HepG2 (cell line): ENCODE measurements around the gene THADA. TPM values are rescaled to one million over a fixed set of nuclear protein-coding genes. Genes with fewer than 3 reads are reported as not detected.

ENCODE experiments used
- ATAC-seq: fragments of 200-7000 bp; cut with Tn5 transposase; 3 replicates; pipeline ENCODE4 v1.9.1; 2020; ENCODE audit warnings: mild to moderate bottlenecking, moderate library complexity
- BruUV-seq: library from RNA; stranded (reverse); fragments of 400-500 nt; replicated peaks from 2 replicates; lab custom pipeline; 2021; lab: Mats Ljungman, UMichigan
- CTCF ChIA-PET: fragments of 300-600 bp; formaldehyde crosslinking; extraction: SDS; loops from one replicate; lab custom pipeline; 2021; ENCODE audit warnings: low total read pairs, inconsistent platforms, low intra/inter-chr PET ratio; lab: Yijun Ruan, JAX
- POLR2A ChIA-PET: fragments of 350-600 bp; sonication (Branson Sonifier 250); formaldehyde crosslinking; loops from one replicate; lab custom pipeline; 2020; ENCODE audit warnings: antibody characterized with exemption, inconsistent platforms; lab: Yijun Ruan, JAX
- DNase-seq: peaks from one replicate; pipeline ENCODE4 v3.0.0-alpha.2; 2015; ENCODE audit warnings: low spot score
- FAIRE-seq: peaks from 3 replicates; lab custom pipeline; 2011; peaks lifted over from hg19 to GRCh38; lab: Jason Lieb, UNC
- H2AFZ ChIP-seq: one replicate; pipeline ENCODE4 v1.6.1; 2011; ENCODE audit warnings: low read length, inconsistent platforms
- H3K27ac ChIP-seq: fragments of 300-600 bp; 3 replicates; pipeline ENCODE4 v1.8.0; 2011; ENCODE audit warnings: mixed run types, mild to moderate bottlenecking, mixed read lengths, low read length, inconsistent platforms; ENCODE audit not compliant: insufficient read depth; ENCODE audit errors: extremely low read length
- H3K27me3 ChIP-seq, 2 experiments: fragments of 200-600 bp in 1 of 2; 2 replicates in 1 of 2; 3 replicates in 1 of 2; pipeline versions ENCODE4 v1.6.0 to v1.8.0; 2011; ENCODE audit warnings: low read length in 2 of 2, mild to moderate bottlenecking in 2 of 2, moderate library complexity in 2 of 2, inconsistent platforms in 1 of 2; ENCODE audit not compliant: insufficient read depth in 2 of 2, control insufficient read depth in 1 of 2
- H3K36me3 ChIP-seq, 2 experiments: fragments of 200-600 bp in 1 of 2; replicated peaks in 1 of 2; 2 replicates in 1 of 2; 3 replicates in 1 of 2; pipeline versions ENCODE4 v1.5.1 to v1.8.0; 2011; ENCODE audit warnings: low read length in 2 of 2, inconsistent platforms in 1 of 2; ENCODE audit not compliant: insufficient read depth in 2 of 2, control insufficient read depth in 1 of 2
- H3K4me1 ChIP-seq: 2 replicates; pipeline ENCODE4 v1.5.1; 2012; ENCODE audit warnings: low read length, inconsistent platforms; ENCODE audit not compliant: insufficient read depth
- H3K4me2 ChIP-seq: 2 replicates; pipeline ENCODE4 v1.6.0; 2011; ENCODE audit warnings: low read depth, low read length, inconsistent platforms
- H3K4me3 ChIP-seq, 3 experiments: fragments of 200-600 bp in 1 of 3; sonication (generic), shearing (Covaris generic) in 1 of 3; replicated peaks in 1 of 3; 2 replicates each; pipeline ENCODE4 v1.5.1; 2011 to 2016; ENCODE audit warnings: low read length in 3 of 3, inconsistent platforms in 2 of 3, low read depth in 2 of 3, mild to moderate bottlenecking in 2 of 3, control low read depth in 1 of 3, mixed read lengths in 1 of 3; ENCODE audit not compliant: insufficient read depth in 1 of 3
- H3K79me2 ChIP-seq: one replicate; pipeline ENCODE4 v1.6.1; 2011; ENCODE audit warnings: low read length, inconsistent platforms; ENCODE audit not compliant: insufficient read depth
- H3K9ac ChIP-seq: 2 replicates; pipeline ENCODE4 v1.6.0; 2011; ENCODE audit warnings: mild to moderate bottlenecking, low read depth, low read length, inconsistent platforms; ENCODE audit not compliant: insufficient read depth
- H3K9me3 ChIP-seq: 2 replicates; pipeline ENCODE4 v1.5.1; 2012; ENCODE audit warnings: mild to moderate bottlenecking, low read length
- H4K20me1 ChIP-seq: 2 replicates; pipeline ENCODE4 v1.6.0; 2011; ENCODE audit warnings: inconsistent platforms, mild to moderate bottlenecking, low read length, moderate library complexity; ENCODE audit not compliant: insufficient read depth
- CENPX ChIP-seq: sonication (generic); formaldehyde crosslinking; IDR thresholded peaks from 2 replicates; pipeline ENCODE4 v1.9.0; 2021; ENCODE audit warnings: mild to moderate bottlenecking, missing genetic modification reagents, moderate library complexity
- FOXA3 ChIP-seq: IDR thresholded peaks from 2 replicates; pipeline ENCODE4 v1.6.1; 2016; ENCODE audit warnings: missing genetic modification reagents, missing compliant biosample characterization
- GATA4 ChIP-seq: sonication (generic); IDR thresholded peaks from 2 replicates; pipeline ENCODE4 v1.6.1; 2016; ENCODE audit warnings: antibody characterized with exemption, low read depth, borderline replicate concordance
- HHEX ChIP-seq: IDR thresholded peaks from 2 replicates; pipeline ENCODE4 v1.6.1; 2016; ENCODE audit warnings: control low read depth
- HIVEP1 ChIP-seq: sonication (generic); formaldehyde crosslinking; IDR thresholded peaks from 2 replicates; pipeline ENCODE4 v1.4.0; 2020; ENCODE audit warnings: mild to moderate bottlenecking, missing genetic modification reagents
- NAIF1 ChIP-seq: sonication (generic); formaldehyde crosslinking; IDR thresholded peaks from 2 replicates; pipeline ENCODE4 v1.5.0; 2020; ENCODE audit warnings: mild to moderate bottlenecking, missing genetic modification reagents, borderline replicate concordance
- NCOA2 ChIP-seq: sonication (generic); formaldehyde crosslinking; IDR thresholded peaks from 2 replicates; pipeline ENCODE4 v1.8.0; 2022; ENCODE audit warnings: inconsistent platforms
- PHF20 ChIP-seq: sonication (generic); formaldehyde crosslinking; IDR thresholded peaks from 2 replicates; pipeline ENCODE4 v1.5.0; 2020; ENCODE audit warnings: mild to moderate bottlenecking, missing genetic modification reagents
- RBAK ChIP-seq: sonication (generic); formaldehyde crosslinking; IDR thresholded peaks from 2 replicates; pipeline ENCODE4 v1.5.1; 2020; ENCODE audit warnings: mild to moderate bottlenecking, missing genetic modification reagents
- SOX13 ChIP-seq, 3 experiments: fragments of 450-650 bp in 1 of 3; sonication (generic) in 1 of 3; formaldehyde crosslinking in 1 of 3; IDR thresholded peaks in 2 of 3; conservative IDR thresholded peaks in 1 of 3; 2 replicates each; pipeline versions ENCODE4 v1.5.0 to v1.6.1; 2016 to 2020; ENCODE audit warnings: antibody characterized with exemption in 1 of 3, mild to moderate bottlenecking in 1 of 3, missing compliant biosample characterization in 1 of 3, missing genetic modification reagents in 1 of 3, moderate library complexity in 1 of 3
- SOX6 ChIP-seq, 2 experiments: fragments of 450-650 bp in 1 of 2; sonication (generic) in 1 of 2; formaldehyde crosslinking in 1 of 2; IDR thresholded peaks; 2 replicates each; pipeline versions ENCODE4 v1.4.0 to v1.6.1; 2017 to 2020; ENCODE audit warnings: antibody characterized with exemption in 1 of 2, mild to moderate bottlenecking in 1 of 2, missing genetic modification reagents in 1 of 2
- ZNF282 ChIP-seq: fragments of 450-650 bp; IDR thresholded peaks from 2 replicates; pipeline ENCODE4 v1.6.1; 2018; ENCODE audit not compliant: partially characterized antibody
- WGBS: methylation state at CpG from one replicate; pipeline ENCODE4 v1.1.6; 2017; ENCODE audit warnings: low lambda C conversion rate; 5-methylcytosine and 5-hydroxymethylcytosine counted together
- in situ Hi-C: cut with HindIII; loops from 2 replicates; pipeline ENCODE4 v1.10.0; 2017; ENCODE audit warnings: low pct_unique_long_range_greater_than_20kb; ENCODE audit not compliant: extremely low pct_ligation_motif_present
- intact Hi-C: fragments of 100-400 bp; cut with micrococcal nuclease; formaldehyde crosslinking; loops from one replicate; pipeline ENCODE4 v1.10.0; 2022; ENCODE audit not compliant: unreplicated experiment
- polyA plus RNA-seq, 8 experiments: library from polyadenylated mRNA; depleted of rRNA in 3 of 8; stranded (reverse) in 7 of 8; unstranded in 1 of 8; fragments of >200 nt; fragmentation: Illumina TruSeq in 4 of 8; extraction: Trizol in 4 of 8; gene quantifications; 2 replicates each; pipeline versions ENCODE4 v1.2.1 to v1.2.3, GENCODE V29; 2011 to 2016; ENCODE audit warnings: low read depth in 4 of 8, missing spikeins in 1 of 8, mixed read lengths in 1 of 8; ENCODE audit not compliant: insufficient read depth in 1 of 8
- total RNA-seq, 5 experiments: library from RNA; depleted of rRNA; stranded (reverse); fragments of >200 nt; fragmentation: Illumina TruSeq; extraction: Trizol; gene quantifications; 2 replicates each; pipeline ENCODE4 v1.2.3, GENCODE V29; 2016; ENCODE audit warnings: low read depth in 1 of 5
- TF ChIP-seq, protein P1 (sequence below): sonication (generic); formaldehyde crosslinking; IDR thresholded peaks from 2 replicates; pipeline ENCODE4 v1.4.0; 2020; ENCODE audit warnings: missing genetic modification reagents, borderline replicate concordance
- TF ChIP-seq, protein P2 (sequence below): sonication (generic); formaldehyde crosslinking; IDR thresholded peaks from 2 replicates; pipeline ENCODE4 v1.5.1; 2020; ENCODE audit warnings: missing genetic modification reagents, mild to moderate bottlenecking, borderline replicate concordance

THADA gene
- total and polyA plus RNA-seq, 2 of the 13 experiments (the other 11 are each of a cell fraction or from before 2014, with no cell fraction given) = 12.7 to 21.7 TPM

DNA sequence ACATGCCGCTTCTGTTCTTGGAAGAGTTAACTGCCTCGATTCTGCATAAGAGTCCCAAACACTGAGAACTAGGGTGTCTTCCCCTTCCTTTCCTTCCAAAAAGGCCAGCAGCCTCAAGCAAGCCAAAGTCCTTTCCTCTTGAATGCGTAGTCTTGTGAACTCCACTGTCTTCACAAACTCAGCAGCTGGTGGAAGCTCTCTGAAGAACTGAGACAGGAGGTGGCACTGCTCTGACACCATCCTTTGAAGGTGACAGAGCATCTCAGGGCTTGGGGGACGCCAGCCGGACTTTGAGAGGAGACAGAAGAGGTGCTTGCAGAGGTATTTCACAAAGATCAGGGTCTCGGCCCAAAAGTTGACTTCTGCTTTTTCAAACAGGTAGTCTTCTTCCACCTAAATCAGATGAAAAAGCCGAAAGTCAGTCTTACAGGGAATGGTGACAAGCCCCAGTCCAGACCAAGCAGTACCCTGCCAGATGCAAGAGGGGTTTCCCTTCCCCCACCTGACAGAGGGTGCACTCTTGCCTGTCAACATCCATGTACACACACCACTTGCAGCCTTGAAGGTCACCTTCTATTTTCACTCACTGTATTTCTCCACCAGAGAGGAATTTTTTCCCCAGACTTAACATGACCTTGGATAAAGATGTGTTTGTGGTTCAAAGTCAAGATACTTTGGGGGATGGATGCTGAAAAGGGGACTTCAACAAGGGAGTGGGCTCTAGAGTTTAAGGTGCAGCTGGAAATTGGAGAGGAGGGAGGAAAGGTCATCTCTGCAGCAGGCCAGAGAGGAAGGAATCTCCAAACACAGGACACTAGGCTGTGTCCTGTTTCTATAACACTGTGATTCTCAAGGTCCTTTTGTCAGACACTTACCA, 364.6 kb downstream of the THADA start:
- peaks cover 3% of the 10 kb centered on the region for H3K79me2 ChIP-seq
- peak; percentile 47 for FAIRE-seq
- ChIA-PET POLR2A (interaction anchor here (1.0 to 1.4 kb wide), 2 partner anchors 9 to 10 kb away, joined by 3 read pairs; no protein-coding TSS in a partner anchor), CTCF (interaction anchor here (2.9 to 3.1 kb wide), 2 partner anchors 253 to 403 kb away, joined by 14 to 17 read pairs; no protein-coding TSS in a partner anchor)
- peak overlapping the region; percentile 22 for H3K27ac ChIP-seq
- BruUV-seq = no TSS peak
- 84% methylated on average over 7 of the region's 7 CpGs for WGBS
- H4K20me1 ChIP-seq = no peaks in the 10 kb centered on the region; the same call in 1 of the 2 replicates
- H3K27me3 ChIP-seq = no peaks in the 10 kb centered on the region
- H3K4me2 ChIP-seq = no peak overlapping the region
- H3K9ac ChIP-seq = no peak overlapping the region
- DNase-seq = no peak
- intact Hi-C loops = loop anchor here (1.0 kb wide), 1 partner anchor 253 kb away; no protein-coding TSS in a partner anchor
- H3K9me3 ChIP-seq = no peaks in the 10 kb centered on the region
- H2AFZ ChIP-seq = no peak overlapping the region
- H3K4me3 ChIP-seq = no peak overlapping the region
- no peak for ATAC-seq
- H3K36me3 ChIP-seq = peaks cover 0 to 11% of the 10 kb centered on the region in 2 experiments; a peak in 2 of 5 replicates
- peaks cover 46% of the 10 kb centered on the region for H3K4me1 ChIP-seq
- in situ Hi-C loops = loop anchor here (5.0 kb wide), 1 partner anchor 251 kb away; no protein-coding TSS in a partner anchor
- TF ChIP-seq PHF20 = no peak
- 0 out of 2 replicates have a peak, but pooled peaks have one; percentile 16 for TF ChIP-seq HHEX (CRISPR knock-in tag)
- no peak for TF ChIP-seq SOX6 (IDR thresholded peaks at IDR 0.05)
- TF ChIP-seq SOX6 (CRISPR knock-in tag; IDR thresholded peaks at IDR 0.05) = peak; percentile 45; the same call in 1 of the 2 replicates
- TF ChIP-seq GATA4 = no peak
- TF ChIP-seq RBAK (CRISPR knock-in tag) = 0 out of 2 replicates have a peak, but pooled peaks have one; percentile 16
- no peak for TF ChIP-seq NAIF1 (CRISPR knock-in tag)
- peak; percentile 39; the same call in 1 of the 2 replicates for TF ChIP-seq NCOA2 (CRISPR knock-in tag)
- TF ChIP-seq, protein P1, sequence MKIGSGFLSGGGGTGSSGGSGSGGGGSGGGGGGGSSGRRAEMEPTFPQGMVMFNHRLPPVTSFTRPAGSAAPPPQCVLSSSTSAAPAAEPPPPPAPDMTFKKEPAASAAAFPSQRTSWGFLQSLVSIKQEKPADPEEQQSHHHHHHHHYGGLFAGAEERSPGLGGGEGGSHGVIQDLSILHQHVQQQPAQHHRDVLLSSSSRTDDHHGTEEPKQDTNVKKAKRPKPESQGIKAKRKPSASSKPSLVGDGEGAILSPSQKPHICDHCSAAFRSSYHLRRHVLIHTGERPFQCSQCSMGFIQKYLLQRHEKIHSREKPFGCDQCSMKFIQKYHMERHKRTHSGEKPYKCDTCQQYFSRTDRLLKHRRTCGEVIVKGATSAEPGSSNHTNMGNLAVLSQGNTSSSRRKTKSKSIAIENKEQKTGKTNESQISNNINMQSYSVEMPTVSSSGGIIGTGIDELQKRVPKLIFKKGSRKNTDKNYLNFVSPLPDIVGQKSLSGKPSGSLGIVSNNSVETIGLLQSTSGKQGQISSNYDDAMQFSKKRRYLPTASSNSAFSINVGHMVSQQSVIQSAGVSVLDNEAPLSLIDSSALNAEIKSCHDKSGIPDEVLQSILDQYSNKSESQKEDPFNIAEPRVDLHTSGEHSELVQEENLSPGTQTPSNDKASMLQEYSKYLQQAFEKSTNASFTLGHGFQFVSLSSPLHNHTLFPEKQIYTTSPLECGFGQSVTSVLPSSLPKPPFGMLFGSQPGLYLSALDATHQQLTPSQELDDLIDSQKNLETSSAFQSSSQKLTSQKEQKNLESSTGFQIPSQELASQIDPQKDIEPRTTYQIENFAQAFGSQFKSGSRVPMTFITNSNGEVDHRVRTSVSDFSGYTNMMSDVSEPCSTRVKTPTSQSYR (CRISPR knock-in tag) = peak; percentile 95
- TF ChIP-seq SOX13 (IDR thresholded peaks at IDR 0.05) = no peak
- TF ChIP-seq SOX13 (CRISPR knock-in tag; conservative IDR thresholded peaks at IDR 0.05 in 1 of 2, IDR thresholded peaks at IDR 0.05 in 1 of 2) = peak in 1 of 2 experiments; percentile 39; a peak in 2 of 4 replicates
- TF ChIP-seq CENPX (CRISPR knock-in tag) = no peak
- TF ChIP-seq ZNF282 = no peak
- TF ChIP-seq HIVEP1 (CRISPR knock-in tag) = no peak
- peak; percentile 79 for TF ChIP-seq FOXA3
- TF ChIP-seq, protein P2, sequence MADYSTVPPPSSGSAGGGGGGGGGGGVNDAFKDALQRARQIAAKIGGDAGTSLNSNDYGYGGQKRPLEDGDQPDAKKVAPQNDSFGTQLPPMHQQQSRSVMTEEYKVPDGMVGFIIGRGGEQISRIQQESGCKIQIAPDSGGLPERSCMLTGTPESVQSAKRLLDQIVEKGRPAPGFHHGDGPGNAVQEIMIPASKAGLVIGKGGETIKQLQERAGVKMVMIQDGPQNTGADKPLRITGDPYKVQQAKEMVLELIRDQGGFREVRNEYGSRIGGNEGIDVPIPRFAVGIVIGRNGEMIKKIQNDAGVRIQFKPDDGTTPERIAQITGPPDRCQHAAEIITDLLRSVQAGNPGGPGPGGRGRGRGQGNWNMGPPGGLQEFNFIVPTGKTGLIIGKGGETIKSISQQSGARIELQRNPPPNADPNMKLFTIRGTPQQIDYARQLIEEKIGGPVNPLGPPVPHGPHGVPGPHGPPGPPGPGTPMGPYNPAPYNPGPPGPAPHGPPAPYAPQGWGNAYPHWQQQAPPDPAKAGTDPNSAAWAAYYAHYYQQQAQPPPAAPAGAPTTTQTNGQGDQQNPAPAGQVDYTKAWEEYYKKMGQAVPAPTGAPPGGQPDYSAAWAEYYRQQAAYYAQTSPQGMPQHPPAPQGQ = no peak
